ENCODE results near the gene SCARB1. TPM values are rescaled to one million over a fixed set of nuclear protein-coding genes. Genes with fewer than 3 reads are reported as not detected.

Gene SCARB1
- total and polyA plus RNA-seq, 9 of the 15 experiments (the other 6 are each of a cell fraction or from before 2014, with no cell fraction given), result 0.56 to 157 (median 52.8) TPM

DNA sequence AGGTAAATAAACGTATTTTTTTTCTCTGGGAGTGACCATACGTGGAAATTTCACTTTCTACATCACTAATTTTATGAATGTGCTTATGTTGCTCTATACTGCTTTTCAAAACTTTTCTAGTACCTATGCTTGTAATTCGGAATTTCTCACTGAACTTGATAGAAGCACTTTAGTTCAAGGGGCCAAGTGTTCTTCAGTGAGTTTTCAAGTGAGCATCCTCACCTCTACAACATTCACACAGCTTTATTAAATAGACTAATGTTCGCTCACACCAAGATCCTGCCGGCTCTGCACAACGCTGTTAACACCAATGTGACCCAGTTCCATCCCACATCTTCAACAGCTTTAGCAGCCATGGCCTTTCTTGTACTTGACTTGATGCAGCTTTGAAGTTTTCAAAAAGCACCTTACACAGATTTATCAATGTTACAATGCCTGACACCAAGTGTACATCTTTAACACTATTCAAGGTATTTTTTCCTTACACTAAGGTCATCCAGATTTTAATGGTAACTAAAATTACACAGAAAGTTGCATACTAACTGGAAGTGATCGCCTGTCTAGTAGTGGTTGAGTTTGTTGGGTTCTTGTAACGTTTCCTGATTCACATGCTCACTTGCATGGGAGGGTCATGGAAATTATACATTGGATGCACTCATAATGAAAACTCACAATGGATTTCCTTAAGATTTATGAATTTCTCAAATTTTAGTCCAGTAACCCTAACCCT is 46.3 kb upstream of the SCARB1 start (continued):
- TF ChIP-seq JUN (IDR thresholded peaks at IDR 0.05; ENCODE audit: borderline replicate concordance, low read depth, low read length), result no peak
- TF ChIP-seq JUN (CRISPR knock-in tag; IDR thresholded peaks at IDR 0.05; ENCODE audit: borderline replicate concordance), result no peak
- TF ChIP-seq MCM5 (IDR thresholded peaks at IDR 0.05; ENCODE audit: low read depth), result no peak
- 0 out of 2 replicates have a peak, but pooled peaks have one; percentile 42 for TF ChIP-seq ELF2 (CRISPR knock-in tag; IDR thresholded peaks at IDR 0.05)
- 0 out of 2 replicates have a peak, but pooled peaks have one; percentile 5 for TF ChIP-seq GABPB1 (CRISPR knock-in tag; IDR thresholded peaks at IDR 0.05)
- TF ChIP-seq, protein P1, sequence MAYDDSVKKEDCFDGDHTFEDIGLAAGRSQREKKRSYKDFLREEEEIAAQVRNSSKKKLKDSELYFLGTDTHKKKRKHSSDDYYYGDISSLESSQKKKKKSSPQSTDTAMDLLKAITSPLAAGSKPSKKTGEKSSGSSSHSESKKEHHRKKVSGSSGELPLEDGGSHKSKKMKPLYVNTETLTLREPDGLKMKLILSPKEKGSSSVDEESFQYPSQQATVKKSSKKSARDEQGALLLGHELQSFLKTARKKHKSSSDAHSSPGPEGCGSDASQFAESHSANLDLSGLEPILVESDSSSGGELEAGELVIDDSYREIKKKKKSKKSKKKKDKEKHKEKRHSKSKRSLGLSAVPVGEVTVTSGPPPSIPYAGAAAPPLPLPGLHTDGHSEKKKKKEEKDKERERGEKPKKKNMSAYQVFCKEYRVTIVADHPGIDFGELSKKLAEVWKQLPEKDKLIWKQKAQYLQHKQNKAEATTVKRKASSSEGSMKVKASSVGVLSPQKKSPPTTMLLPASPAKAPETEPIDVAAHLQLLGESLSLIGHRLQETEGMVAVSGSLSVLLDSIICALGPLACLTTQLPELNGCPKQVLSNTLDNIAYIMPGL (CRISPR knock-in tag; IDR thresholded peaks at IDR 0.05), result no peak
- TF ChIP-seq NONO (IDR thresholded peaks at IDR 0.05; ENCODE audit: low read depth in 2 of 2, low read length in 1 of 2), result peak in 1 of 2 experiments; percentile 48; a peak in 1 of 4 replicates
- 0 out of 2 replicates have a peak, but pooled peaks have one; percentile 41 for TF ChIP-seq FOXJ2 (tag; IDR thresholded peaks at IDR 0.05)
- no peak for TF ChIP-seq PHF8 (IDR thresholded peaks at IDR 0.05; ENCODE audit: borderline replicate concordance, low read length)
- TF ChIP-seq PHF20 (IDR thresholded peaks at IDR 0.05; ENCODE audit: partially characterized antibody), result no peak
- no peak for TF ChIP-seq YY1 (IDR thresholded peaks at IDR 0.05; ENCODE audit: borderline replicate concordance in 1 of 3, control insufficient read depth in 1 of 3, extremely low read depth in 1 of 3, insufficient read depth in 3 of 3, insufficient read length in 1 of 3, insufficient replicate concordance in 2 of 3, low read depth in 1 of 3, low read length in 2 of 3)
- TF ChIP-seq ZNF644 (tag; IDR thresholded peaks at IDR 0.05; ENCODE audit: low read depth), result no peak
- TF ChIP-seq ZNF76 (CRISPR knock-in tag; IDR thresholded peaks at IDR 0.05; ENCODE audit: borderline replicate concordance), result no peak
- TF ChIP-seq PRMT5 (CRISPR knock-in tag; IDR thresholded peaks at IDR 0.05), result no peak
- TF ChIP-seq POLR2G (IDR thresholded peaks at IDR 0.05; ENCODE audit: low read depth, low read length), result peak; percentile 43; the same call in 1 of the 2 replicates
- TF ChIP-seq ELF1 (tag; IDR thresholded peaks at IDR 0.05), result no peak
- no peak for TF ChIP-seq CTBP1 (IDR thresholded peaks at IDR 0.05; ENCODE audit: borderline replicate concordance)
- TF ChIP-seq EP300 (IDR thresholded peaks at IDR 0.05; ENCODE audit: low read length), result no peak
- TF ChIP-seq KAT8 (IDR thresholded peaks at IDR 0.05; ENCODE audit: low read depth), result no peak
- no peak for TF ChIP-seq NR2C2 (CRISPR knock-in tag; IDR thresholded peaks at IDR 0.05)
- TF ChIP-seq NR2C2 (tag; IDR thresholded peaks at IDR 0.05), result no peak
- no peak for TF ChIP-seq NUFIP1 (IDR thresholded peaks at IDR 0.05; ENCODE audit: partially characterized antibody)
- TF ChIP-seq, protein P2, sequence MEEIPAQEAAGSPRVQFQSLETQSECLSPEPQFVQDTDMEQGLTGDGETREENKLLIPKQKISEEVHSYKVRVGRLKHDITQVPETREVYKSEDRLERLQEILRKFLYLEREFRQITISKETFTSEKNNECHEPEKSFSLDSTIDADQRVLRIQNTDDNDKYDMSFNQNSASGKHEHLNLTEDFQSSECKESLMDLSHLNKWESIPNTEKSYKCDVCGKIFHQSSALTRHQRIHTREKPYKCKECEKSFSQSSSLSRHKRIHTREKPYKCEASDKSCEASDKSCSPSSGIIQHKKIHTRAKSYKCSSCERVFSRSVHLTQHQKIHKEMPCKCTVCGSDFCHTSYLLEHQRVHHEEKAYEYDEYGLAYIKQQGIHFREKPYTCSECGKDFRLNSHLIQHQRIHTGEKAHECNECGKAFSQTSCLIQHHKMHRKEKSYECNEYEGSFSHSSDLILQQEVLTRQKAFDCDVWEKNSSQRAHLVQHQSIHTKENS (CRISPR knock-in tag; IDR thresholded peaks at IDR 0.05), result 0 out of 2 replicates have a peak, but pooled peaks have one; percentile 2
- TF ChIP-seq, protein P3, sequence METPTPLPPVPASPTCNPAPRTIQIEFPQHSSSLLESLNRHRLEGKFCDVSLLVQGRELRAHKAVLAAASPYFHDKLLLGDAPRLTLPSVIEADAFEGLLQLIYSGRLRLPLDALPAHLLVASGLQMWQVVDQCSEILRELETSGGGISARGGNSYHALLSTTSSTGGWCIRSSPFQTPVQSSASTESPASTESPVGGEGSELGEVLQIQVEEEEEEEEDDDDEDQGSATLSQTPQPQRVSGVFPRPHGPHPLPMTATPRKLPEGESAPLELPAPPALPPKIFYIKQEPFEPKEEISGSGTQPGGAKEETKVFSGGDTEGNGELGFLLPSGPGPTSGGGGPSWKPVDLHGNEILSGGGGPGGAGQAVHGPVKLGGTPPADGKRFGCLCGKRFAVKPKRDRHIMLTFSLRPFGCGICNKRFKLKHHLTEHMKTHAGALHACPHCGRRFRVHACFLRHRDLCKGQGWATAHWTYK (CRISPR knock-in tag; IDR thresholded peaks at IDR 0.05), result no peak
- no peak for TF ChIP-seq CAMTA2 (CRISPR knock-in tag; conservative IDR thresholded peaks at IDR 0.05)
